ACHN (cell line): Measurements from ENCODE around the gene FAM81B.
"Not testable (repeated sequence)": the region's sequence is repeated elsewhere in the genome, so short reads cannot be mapped to it uniquely, and the experiment has no call there.

Experiments used
- DNase-seq: peaks from one replicate; pipeline ENCODE4 v3.0.0-alpha.2; 2015
- in situ Hi-C: cut with HindIII; loops from 2 replicates; pipeline ENCODE4 v1.10.0; 2017; ENCODE audit warnings: low sequenced_read_pairs, low pct_ligation_motif_present, low pct_unique_long_range_greater_than_20kb

FAM81B gene, protein sequence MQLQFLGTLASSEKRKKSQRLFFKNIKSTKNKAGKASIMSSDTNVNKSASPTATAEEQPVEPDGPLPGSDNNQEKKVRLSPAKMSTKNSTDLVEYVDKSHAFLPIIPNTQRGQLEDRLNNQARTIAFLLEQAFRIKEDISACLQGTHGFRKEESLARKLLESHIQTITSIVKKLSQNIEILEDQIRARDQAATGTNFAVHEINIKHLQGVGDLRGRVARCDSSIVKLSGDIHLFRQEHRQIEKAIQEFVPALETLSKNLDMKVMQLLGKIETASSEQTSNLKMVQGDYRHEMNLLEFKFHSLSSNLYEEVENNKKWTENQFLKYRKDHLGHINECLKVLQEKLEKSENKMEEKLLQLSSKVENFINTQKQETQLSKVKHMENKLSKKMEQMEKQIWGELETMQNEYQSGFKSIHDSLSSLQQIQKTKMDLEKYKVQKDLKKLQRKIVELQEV

GRCh38 chr5:95390812-95391492 is at the start of gene FAM81B:
TSS of gene FAM81B (plus strand) at chr5:95391366. CDS start at chr5:95391390, 24 bp downstream.
- in situ Hi-C loops = no loop called here
- no peak for DNase-seq

- in situ Hi-C loops, DNase-seq: not testable (repeated sequence)
Observed at GRCh38 chr5:95341444-95341843, 49.7 kb upstream of the FAM81B start.

- in situ Hi-C loops = no loop called here
- DNase-seq = no peak
Observed at GRCh38 chr5:95347506-95348120, 43.6 kb upstream of the FAM81B start.

- in situ Hi-C loops = no loop called here
- DNase-seq = no peak
Observed at GRCh38 chr5:95350631-95351030, 40.5 kb upstream of the FAM81B start.

DNA sequence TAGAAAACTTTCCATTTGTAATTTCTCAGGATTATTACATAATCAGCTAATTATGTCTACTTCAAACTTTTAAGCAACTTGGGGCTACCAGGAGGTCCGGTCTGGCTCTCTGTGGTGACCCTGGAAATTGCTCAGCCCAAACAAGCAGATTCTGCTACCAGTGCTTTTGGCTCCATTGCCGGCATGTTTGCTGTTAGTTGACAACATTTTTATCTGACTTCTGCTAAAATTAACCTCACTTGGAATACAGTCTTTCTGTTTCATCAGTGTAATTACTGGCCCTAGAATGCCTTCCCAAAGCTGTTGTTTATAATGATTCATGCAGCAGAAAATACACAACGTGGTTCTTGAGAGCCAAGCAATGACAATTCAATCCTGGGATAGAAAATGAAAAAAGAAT is 38.5 kb upstream of the FAM81B start:
- in situ Hi-C loops = no loop called here
- DNase-seq = no peak

GRCh38 chr5:95358320-95358719 is 32.8 kb upstream of the FAM81B start:
- in situ Hi-C loops = no loop called here
- no peak for DNase-seq

- in situ Hi-C loops = no loop called here
- DNase-seq = no peak
Observed at GRCh38 chr5:95358848-95359247, 32.3 kb upstream of the FAM81B start.

- in situ Hi-C loops, DNase-seq: not testable (repeated sequence)
Observed at GRCh38 chr5:95360667-95361066, 30.5 kb upstream of the FAM81B start.

GRCh38 chr5:95365302-95366095 is 25.7 kb upstream of the FAM81B start:
- no peak for DNase-seq
- in situ Hi-C loops = no loop called here

DNA sequence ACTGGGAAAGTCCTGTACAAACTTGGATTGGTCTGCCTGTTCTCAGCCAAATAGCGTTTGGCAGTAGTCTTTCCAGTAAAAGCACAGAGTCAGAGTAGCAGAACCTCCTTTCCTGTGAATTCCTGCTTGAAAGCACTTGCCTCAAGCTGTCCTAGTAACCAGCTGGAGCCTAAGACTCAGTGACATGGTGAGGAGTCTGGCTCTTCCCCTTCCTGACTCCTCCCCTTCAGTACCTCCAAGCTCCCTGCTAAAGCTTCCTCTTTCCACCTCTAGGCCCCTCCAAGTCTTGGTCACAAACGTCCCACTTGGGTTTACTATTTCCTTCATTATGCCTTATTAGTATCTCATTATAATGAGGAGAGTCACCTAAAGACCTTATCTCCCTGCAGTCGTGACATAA is 21.4 kb upstream of the FAM81B start:
- in situ Hi-C loops = no loop called here

GRCh38 chr5:95374061-95374460 is 17.1 kb upstream of the FAM81B start:
- DNase-seq = no peak
- in situ Hi-C loops = no loop called here

More for the DNA sequence above, 21.4 kb upstream of the FAM81B start:
- DNase-seq = no peak

GRCh38 chr5:95375591-95375990 is 15.6 kb upstream of the FAM81B start:
- DNase-seq = no peak
- in situ Hi-C loops = no loop called here

- in situ Hi-C loops = no loop called here
Observed at GRCh38 chr5:95379133-95379532, 12.0 kb upstream of the FAM81B start.

DNA sequence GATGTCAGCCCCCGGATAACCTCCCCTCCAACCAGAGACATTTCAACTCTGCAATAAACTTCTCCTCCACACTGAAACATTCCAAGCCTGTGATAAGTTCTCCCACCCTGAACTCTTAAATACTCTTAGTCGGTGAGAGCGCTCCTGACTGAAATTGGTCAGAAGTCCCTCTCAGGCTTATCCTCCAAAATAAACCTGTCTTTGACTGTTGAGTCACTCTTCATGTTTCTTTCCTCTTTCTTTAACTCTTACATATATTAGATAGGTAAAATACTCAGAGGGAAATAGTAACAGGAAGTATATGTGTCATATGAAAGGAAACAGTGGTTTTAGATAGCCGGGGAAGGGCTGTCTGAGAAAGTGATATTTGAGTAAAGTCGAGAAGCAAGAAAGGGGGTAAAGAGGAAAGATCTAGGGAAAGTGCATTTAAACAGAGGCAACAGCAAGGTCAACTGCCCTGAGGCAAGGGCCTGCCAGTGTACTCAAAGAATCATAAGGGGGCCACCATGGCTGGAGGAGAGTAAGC is 11.0 kb upstream of the FAM81B start:
- no peak for DNase-seq
- in situ Hi-C loops = no loop called here

More at GRCh38 chr5:95379133-95379532, 12.0 kb upstream of the FAM81B start:
- no peak for DNase-seq

DNA sequence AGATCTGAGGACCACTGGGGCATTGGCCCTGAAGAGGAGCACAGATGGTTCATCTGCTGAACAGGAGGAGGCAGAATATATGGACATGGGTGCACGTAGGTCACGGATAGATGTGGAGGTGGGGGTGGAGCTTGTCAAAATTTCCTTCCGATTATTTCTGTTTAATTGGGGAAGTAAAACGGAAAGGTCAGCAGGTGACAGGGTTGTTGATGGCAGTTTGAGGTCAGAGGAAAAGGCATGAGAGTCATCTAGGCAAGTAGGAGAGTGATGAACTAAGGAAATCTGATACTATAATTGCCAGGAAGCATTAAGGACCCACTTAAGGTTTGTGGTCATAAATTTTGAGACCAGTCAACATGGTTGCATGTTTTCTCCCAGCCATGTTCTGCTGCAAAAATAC is 8.4 kb upstream of the FAM81B start:
- DNase-seq = no peak
- in situ Hi-C loops = no loop called here

- no peak for DNase-seq
- in situ Hi-C loops = no loop called here
Observed at GRCh38 chr5:95384485-95385213, 6.5 kb upstream of the FAM81B start.

DNA sequence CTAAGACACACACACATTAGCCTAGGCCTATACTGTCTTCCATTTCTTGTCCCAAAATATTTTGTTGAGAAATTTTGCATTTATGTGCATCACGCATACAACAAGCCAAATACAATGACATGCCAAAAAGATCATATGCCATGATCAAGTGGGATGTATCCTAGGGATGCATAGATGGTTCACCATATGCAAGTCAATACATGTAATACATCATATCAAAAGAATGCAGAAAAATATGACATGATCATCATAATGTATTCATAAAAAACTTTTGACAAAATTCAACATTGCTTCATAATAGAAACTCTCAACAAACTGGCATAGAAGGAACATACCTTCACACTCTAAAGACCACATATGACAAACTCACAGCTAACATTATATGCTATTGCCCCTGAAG is 5.8 kb upstream of the FAM81B start:
- no peak for DNase-seq
- in situ Hi-C loops = no loop called here

- in situ Hi-C loops, DNase-seq: not testable (repeated sequence)
Observed at GRCh38 chr5:95391965-95392364, 799 bp downstream of the FAM81B start.
